GM19193 (cell line): ENCODE results near the gene BMPR1A.

Experiments used
- POLR2A ChIP-seq: IDR thresholded peaks from 4 replicates; pipeline ENCODE4 v1.6.1; 2011; ENCODE audit not compliant: insufficient read depth, insufficient read length; ENCODE audit errors: extremely low read depth

BMPR1A gene

DNA sequence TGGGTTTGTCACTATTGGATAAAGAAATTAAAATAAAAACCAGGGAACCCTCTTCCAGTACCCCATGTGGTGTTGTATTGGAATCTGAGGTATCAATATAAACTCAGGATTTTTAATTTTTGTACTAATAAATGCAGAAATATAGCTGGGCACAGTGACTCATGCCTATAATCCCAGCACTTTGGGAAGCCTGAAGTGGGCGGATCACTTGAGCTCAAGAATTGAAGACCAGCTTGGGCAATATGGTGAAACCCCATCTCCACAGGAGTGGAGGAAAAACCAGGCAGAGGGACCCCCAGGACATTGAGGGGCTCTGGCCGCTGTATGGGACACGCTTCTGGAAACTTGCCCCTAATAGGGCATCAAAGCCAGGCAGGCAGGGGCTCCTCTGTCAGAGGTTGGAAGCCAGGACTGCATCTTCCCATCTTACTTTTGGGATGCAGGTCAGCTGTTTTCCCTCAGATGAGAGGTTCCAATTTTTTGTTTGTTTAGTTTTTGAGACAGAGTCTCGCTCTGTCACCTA is 222.9 kb downstream of the BMPR1A start:
- no peak for TF ChIP-seq POLR2A

DNA sequence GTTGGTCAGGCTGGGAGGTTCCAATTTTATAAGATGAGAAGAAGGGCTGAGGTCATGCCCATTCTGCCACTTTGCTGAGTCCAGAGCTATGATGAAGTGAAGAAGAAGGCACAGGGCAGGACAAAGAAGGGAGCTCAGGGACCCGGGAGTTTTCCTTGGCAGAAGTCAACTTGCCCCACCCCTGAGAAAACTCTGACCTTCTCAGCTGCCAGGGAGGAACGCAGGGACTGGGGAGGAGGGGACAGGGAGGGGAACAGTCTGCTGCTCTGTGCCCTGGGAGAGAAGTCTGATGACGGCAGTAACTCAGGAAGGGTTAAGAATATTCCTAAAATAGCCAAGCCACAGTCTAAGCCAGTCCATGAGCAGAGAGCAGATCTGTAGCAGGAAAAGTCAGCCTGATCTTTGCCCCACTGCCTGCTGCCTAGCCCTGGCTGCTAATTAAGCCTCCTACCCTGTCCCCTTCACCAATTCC is 223.6 kb downstream of the BMPR1A start:
- no peak for TF ChIP-seq POLR2A

DNA sequence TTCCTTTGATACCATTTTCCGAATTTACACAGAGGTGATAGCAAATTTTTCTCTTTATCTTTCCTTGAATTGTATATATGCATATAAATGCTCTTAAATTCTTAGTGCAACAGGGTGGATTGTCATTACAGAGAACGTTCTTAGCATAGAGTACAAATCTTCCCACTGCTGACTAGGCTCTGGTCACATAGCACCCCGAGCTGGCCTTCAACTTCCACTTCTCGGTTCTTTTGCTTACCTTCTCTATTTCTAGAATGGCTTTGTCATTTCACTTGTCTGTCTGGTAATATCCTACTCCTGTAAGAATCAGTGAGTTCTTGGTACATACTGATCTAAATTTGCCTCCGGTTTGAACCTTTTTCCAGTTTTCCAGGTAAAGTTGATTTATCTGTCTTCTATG is 225.3 kb downstream of the BMPR1A start:
- no peak for TF ChIP-seq POLR2A
